NCI-H446 treated with DMSO at 0.1 percent for 48 hours (cell line): Measurements from ENCODE around the gene EFNA4.
A peak's percentile ranks its signal among the peaks of the same experiment; 100 is the strongest.

Experiments
- DNase-seq: peaks from one replicate; lab custom pipeline; 2025; lab: John Stamatoyannopoulos, UW

The EFNA4 gene

GRCh38 chr1:155073377-155074242 is 10.1 kb downstream of the EFNA4 start:
- no peak for DNase-seq

- no peak for DNase-seq
These were observed 12.0 kb downstream of the EFNA4 start for GRCh38 chr1:155075535-155075934.

GRCh38 chr1:155076371-155076770 is 12.8 kb downstream of the EFNA4 start:
- DNase-seq, result no peak

GRCh38 chr1:155077346-155077745 is 13.8 kb downstream of the EFNA4 start:
- no peak for DNase-seq

- no peak for DNase-seq
These were observed 14.4 kb downstream of the EFNA4 start for GRCh38 chr1:155077758-155078445.

GRCh38 chr1:155078469-155079209 is 15.1 kb downstream of the EFNA4 start, which contains the start of gene EFNA3:
EFNA3 (plus strand) TSS chr1:155078837; CDS start chr1:155078942, 105 bp downstream.
- DNase-seq, result no peak

- DNase-seq, result no peak
These were observed 15.6 kb downstream of the EFNA4 start for GRCh38 chr1:155079210-155079486.

GRCh38 chr1:155079487-155080311 is 16.2 kb downstream of the EFNA4 start:
- DNase-seq, result no peak

GRCh38 chr1:155080312-155081228 is 17.0 kb downstream of the EFNA4 start:
- no peak for DNase-seq

GRCh38 chr1:155081472-155082300 is 18.1 kb downstream of the EFNA4 start:
- no peak for DNase-seq

- no peak for DNase-seq
These were observed 18.9 kb downstream of the EFNA4 start for GRCh38 chr1:155082301-155083051.

- DNase-seq, result no peak
These were observed 19.6 kb downstream of the EFNA4 start for GRCh38 chr1:155083052-155083541.

- DNase-seq, result peak; percentile 33
These were observed 20.6 kb downstream of the EFNA4 start for GRCh38 chr1:155083865-155084721.

- DNase-seq, result peak; percentile 91
These were observed 21.4 kb downstream of the EFNA4 start for GRCh38 chr1:155084722-155085503.

- no peak for DNase-seq
These were observed 22.1 kb downstream of the EFNA4 start for GRCh38 chr1:155085504-155086127.

GRCh38 chr1:155086128-155086741 is 22.7 kb downstream of the EFNA4 start:
- no peak for DNase-seq
